ENCODE results near the gene PRTG. TPM values are rescaled to one million over a fixed set of nuclear protein-coding genes. Genes with fewer than 3 reads are reported as not detected.

PRTG gene
- total and polyA plus RNA-seq, 2 of the 13 experiments (the other 11 are each of a cell fraction or from before 2014, with no cell fraction given): 13.2 to 22.3 TPM

GRCh38 chr15:55784286-55784685 lies 41.3 kb upstream of the PRTG start (continued):
- TF ChIP-seq HOMEZ (CRISPR knock-in tag; IDR thresholded peaks at IDR 0.05; ENCODE audit: low read depth) (no peak), SETDB1 (CRISPR knock-in tag; IDR thresholded peaks at IDR 0.05; ENCODE audit: borderline replicate concordance) (no peak), IRF9 (CRISPR knock-in tag; IDR thresholded peaks at IDR 0.05; ENCODE audit: borderline replicate concordance) (no peak), ZBTB8A (CRISPR knock-in tag; IDR thresholded peaks at IDR 0.05; ENCODE audit: borderline replicate concordance, low read depth) (no peak), NR2F2 (IDR thresholded peaks at IDR 0.05; ENCODE audit: borderline replicate concordance, low read depth) (no peak), MATR3 (CRISPR knock-in tag; IDR thresholded peaks at IDR 0.05) (no peak), PAXIP1 (CRISPR knock-in tag; conservative IDR thresholded peaks at IDR 0.05) (no peak), ZNF644 (CRISPR knock-in tag; IDR thresholded peaks at IDR 0.05; ENCODE audit: low read depth) (no peak)

Data from HepG2 (cell line).